ENCODE data around the gene SARS2. TPM values are rescaled to one million over a fixed set of nuclear protein-coding genes. Genes with fewer than 3 reads are reported as not detected.

Gene SARS2
- total RNA-seq, 1 donor from 2014 or later, result 26.3 TPM

DNA sequence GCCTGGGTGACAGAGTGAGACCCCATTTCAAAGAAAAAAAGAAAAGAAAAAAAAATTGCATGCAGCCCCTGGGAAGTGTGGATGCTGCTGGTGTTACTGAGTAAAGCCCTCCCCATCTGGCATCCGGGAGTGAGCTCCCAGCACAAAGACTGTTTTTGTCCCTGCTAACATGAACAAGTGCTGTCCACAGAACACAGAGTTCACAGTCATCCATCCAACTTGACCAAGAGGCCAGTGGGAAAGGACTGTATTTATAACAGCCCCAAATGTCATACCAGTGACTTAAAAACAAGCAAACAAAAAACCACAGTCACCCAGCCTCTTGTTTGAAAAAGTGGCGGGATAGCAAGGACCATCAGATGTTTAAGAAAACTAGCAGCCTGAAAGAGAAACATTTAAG, 34.2 kb upstream of the SARS2 start:
- intact Hi-C loops (cut with DNase I), result no loop called here
- no peak overlapping the region for H3K4me3 ChIP-seq

GRCh38 chr19:38959618-38960017, 29.1 kb upstream of the SARS2 start:
- Histone ChIP-seq H3K4me3 (no peak overlapping the region), H3K4me1 (no peaks in the 10 kb centered on the region), H3K27ac (no peak overlapping the region), H3K36me3 (no peaks in the 10 kb centered on the region), H3K9me3 (no peaks in the 10 kb centered on the region), H3K27me3 (no peaks in the 10 kb centered on the region)
- TF ChIP-seq CTCF (IDR thresholded peaks at IDR 0.05) (no peak), POLR2AphosphoS5 (IDR thresholded peaks at IDR 0.05; ENCODE audit: insufficient read depth in 1 of 2, low read depth in 1 of 2) (no peak), POLR2A (IDR thresholded peaks at IDR 0.05) (no peak)
- DNase-seq (ENCODE audit: extremely low spot score in 2 of 2), result no peak
- intact Hi-C loops (cut with DNase I), result no loop called here

More for the DNA sequence above, 34.2 kb upstream of the SARS2 start:
- no peak for DNase-seq (ENCODE audit: extremely low spot score in 2 of 2)
- H3K36me3 ChIP-seq, result no peaks in the 10 kb centered on the region
- no peak overlapping the region for H3K27ac ChIP-seq
- TF ChIP-seq POLR2AphosphoS5 (IDR thresholded peaks at IDR 0.05; ENCODE audit: insufficient read depth in 1 of 2, low read depth in 1 of 2) (no peak), CTCF (IDR thresholded peaks at IDR 0.05) (no peak), POLR2A (IDR thresholded peaks at IDR 0.05) (no peak)
- H3K9me3 ChIP-seq, result no peaks in the 10 kb centered on the region
- H3K4me1 ChIP-seq, result no peaks in the 10 kb centered on the region
- no peaks in the 10 kb centered on the region for H3K27me3 ChIP-seq

DNA sequence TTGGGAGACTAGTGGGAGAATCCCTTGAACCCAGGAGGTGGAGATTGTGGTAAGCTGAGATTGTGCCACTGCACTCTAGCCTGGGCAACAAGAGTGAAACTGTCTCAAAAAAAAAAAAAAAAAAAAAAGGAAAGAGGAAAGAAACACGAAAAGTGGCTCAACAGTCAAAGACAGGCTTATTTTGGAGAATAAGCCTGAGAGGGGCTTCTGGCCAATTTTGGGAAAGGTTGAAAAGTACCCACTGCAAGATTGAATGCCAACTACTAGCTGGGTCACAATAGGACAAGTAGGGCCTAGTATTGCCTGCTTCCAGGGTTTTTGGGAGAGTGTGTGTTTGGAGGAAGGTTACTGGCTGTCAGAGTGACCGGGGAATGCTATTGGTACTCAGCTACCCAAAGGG, 27.7 kb upstream of the SARS2 start:
- Histone ChIP-seq H3K36me3 (no peaks in the 10 kb centered on the region), H3K4me1 (no peaks in the 10 kb centered on the region), H3K9me3 (no peaks in the 10 kb centered on the region), H3K4me3 (no peak overlapping the region), H3K27me3 (no peaks in the 10 kb centered on the region), H3K27ac (no peak overlapping the region)
- DNase-seq (ENCODE audit: extremely low spot score in 2 of 2), result no peak
- TF ChIP-seq CTCF (IDR thresholded peaks at IDR 0.05) (no peak), POLR2A (IDR thresholded peaks at IDR 0.05) (no peak), POLR2AphosphoS5 (IDR thresholded peaks at IDR 0.05; ENCODE audit: insufficient read depth in 1 of 2, low read depth in 1 of 2) (no peak)
- intact Hi-C loops (cut with DNase I), result no loop called here

- no peak overlapping the region for H3K27ac ChIP-seq
- intact Hi-C loops (cut with DNase I), result no loop called here
- DNase-seq (ENCODE audit: extremely low spot score in 2 of 2), result no peak
- no peaks in the 10 kb centered on the region for H3K4me1 ChIP-seq
- H3K36me3 ChIP-seq, result no peaks in the 10 kb centered on the region
- no peaks in the 10 kb centered on the region for H3K9me3 ChIP-seq
- no peak overlapping the region for H3K4me3 ChIP-seq
- no peaks in the 10 kb centered on the region for H3K27me3 ChIP-seq
- TF ChIP-seq CTCF (IDR thresholded peaks at IDR 0.05) (no peak), POLR2A (IDR thresholded peaks at IDR 0.05) (no peak), POLR2AphosphoS5 (IDR thresholded peaks at IDR 0.05; ENCODE audit: insufficient read depth in 1 of 2, low read depth in 1 of 2) (no peak)
Measured at GRCh38 chr19:38956264-38956663, 25.7 kb upstream of the SARS2 start.

DNA sequence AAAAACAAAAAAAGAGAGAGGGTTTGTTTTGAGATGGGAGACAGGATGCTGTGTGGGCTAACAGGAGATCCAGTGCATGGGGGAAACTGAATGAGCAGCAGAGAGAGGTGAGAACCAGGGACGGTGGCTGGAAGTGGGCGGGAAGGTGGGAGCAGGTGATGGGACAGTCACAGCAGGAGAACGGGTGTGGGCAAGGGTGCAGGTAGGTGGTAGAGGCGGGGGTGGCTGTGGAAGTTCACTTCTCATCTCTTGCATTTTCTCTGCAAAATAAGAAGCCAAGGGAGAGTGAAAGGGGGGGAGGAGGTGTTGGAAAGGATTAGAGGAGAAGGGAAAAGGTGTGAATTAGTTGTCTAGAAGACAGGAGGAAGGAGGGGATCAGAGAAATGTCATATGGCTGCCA, 23.1 kb upstream of the SARS2 start:
- Histone ChIP-seq H3K9me3 (no peaks in the 10 kb centered on the region), H3K27me3 (no peaks in the 10 kb centered on the region), H3K4me1 (peaks cover 11% of the 10 kb centered on the region), H3K27ac (no peak overlapping the region), H3K36me3 (no peaks in the 10 kb centered on the region), H3K4me3 (no peak overlapping the region)
- intact Hi-C loops (cut with DNase I), result no loop called here
- no peak for TF ChIP-seq POLR2AphosphoS5 (IDR thresholded peaks at IDR 0.05; ENCODE audit: insufficient read depth in 1 of 2, low read depth in 1 of 2)
- TF ChIP-seq CTCF (IDR thresholded peaks at IDR 0.05), result no peak
- no peak for TF ChIP-seq POLR2A (IDR thresholded peaks at IDR 0.05)
- no peak for DNase-seq (ENCODE audit: extremely low spot score in 2 of 2)

Measured in vagina (tissue), 2 donors.